ENCODE measurements around the gene BUD31. TPM values are rescaled to one million over a fixed set of nuclear protein-coding genes. Genes with fewer than 3 reads are reported as not detected.
A peak's percentile ranks its signal among the peaks of the same experiment; 100 is the strongest.

The BUD31 gene
- total RNA-seq, 1 donor from 2014 or later, result 176 TPM

DNA sequence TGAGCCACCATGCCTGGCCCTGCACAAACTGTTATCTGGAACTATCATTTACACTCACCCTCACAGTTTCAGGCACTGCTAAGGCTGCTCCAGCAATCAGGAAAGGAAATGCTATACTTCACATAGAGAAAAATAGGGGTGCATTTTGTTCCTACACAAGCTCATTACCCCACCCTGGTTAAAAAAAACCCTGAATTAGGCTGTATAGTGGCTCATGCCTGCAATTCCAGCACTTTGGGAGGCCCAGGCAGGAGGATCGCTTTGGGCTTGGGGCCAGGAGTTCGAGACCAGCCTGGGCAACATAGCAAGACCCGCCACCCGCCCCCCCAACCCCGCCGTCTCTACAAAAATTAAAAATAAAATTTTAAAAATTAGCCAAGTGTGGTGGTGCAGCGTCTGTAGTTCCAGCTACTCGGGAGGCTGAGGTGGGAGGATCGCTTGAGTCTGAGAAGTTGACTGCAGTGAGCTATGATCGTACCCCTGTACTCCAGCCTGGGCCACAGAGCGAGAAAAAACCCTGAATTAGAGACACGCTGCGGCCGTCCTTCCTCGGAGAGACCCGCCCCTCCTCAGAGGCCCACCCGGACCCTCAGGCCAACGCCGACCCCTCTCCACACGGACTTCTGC is 29.3 kb downstream of the BUD31 start:
- H3K9me3 ChIP-seq (ENCODE audit: insufficient read depth, low read depth, low read length), result no peaks in the 10 kb centered on the region
- H2AFZ ChIP-seq (ENCODE audit: low read depth, low read length), result peak overlapping the region; percentile 90
- H3K4me3 Mint-ChIP-seq (ENCODE audit: unreplicated experiment), result peak overlapping the region; percentile 98
- H3K27me3 Mint-ChIP-seq (ENCODE audit: low read depth, unreplicated experiment), result no peaks in the 10 kb centered on the region
- peak overlapping the region; percentile 86 for H3K4me3 ChIP-seq (ENCODE audit: insufficient read depth, low read depth, low read length)
- DNase-seq (ENCODE audit: low read depth), result no peak
- H3K36me3 Mint-ChIP-seq (ENCODE audit: low read depth, unreplicated experiment), result peaks cover 8% of the 10 kb centered on the region
- peaks cover 9% of the 10 kb centered on the region for H3K4me1 Mint-ChIP-seq (ENCODE audit: low read depth, unreplicated experiment)
- peaks cover 59% of the 10 kb centered on the region for H3K79me2 ChIP-seq (ENCODE audit: insufficient read depth, low read length)
- peaks cover 3% of the 10 kb centered on the region for H3K36me3 ChIP-seq (ENCODE audit: insufficient read depth, low read length)
- H3K9ac ChIP-seq (ENCODE audit: low read length), result peak overlapping the region; percentile 88
- peaks cover 14% of the 10 kb centered on the region for H3K4me1 ChIP-seq (ENCODE audit: insufficient read depth, low read length)
- no peak for FAIRE-seq
- TF ChIP-seq, protein P1, sequence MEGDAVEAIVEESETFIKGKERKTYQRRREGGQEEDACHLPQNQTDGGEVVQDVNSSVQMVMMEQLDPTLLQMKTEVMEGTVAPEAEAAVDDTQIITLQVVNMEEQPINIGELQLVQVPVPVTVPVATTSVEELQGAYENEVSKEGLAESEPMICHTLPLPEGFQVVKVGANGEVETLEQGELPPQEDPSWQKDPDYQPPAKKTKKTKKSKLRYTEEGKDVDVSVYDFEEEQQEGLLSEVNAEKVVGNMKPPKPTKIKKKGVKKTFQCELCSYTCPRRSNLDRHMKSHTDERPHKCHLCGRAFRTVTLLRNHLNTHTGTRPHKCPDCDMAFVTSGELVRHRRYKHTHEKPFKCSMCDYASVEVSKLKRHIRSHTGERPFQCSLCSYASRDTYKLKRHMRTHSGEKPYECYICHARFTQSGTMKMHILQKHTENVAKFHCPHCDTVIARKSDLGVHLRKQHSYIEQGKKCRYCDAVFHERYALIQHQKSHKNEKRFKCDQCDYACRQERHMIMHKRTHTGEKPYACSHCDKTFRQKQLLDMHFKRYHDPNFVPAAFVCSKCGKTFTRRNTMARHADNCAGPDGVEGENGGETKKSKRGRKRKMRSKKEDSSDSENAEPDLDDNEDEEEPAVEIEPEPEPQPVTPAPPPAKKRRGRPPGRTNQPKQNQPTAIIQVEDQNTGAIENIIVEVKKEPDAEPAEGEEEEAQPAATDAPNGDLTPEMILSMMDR (IDR thresholded peaks at IDR 0.05; ENCODE audit: insufficient read depth, low read depth, low read length), result no peak
- TF ChIP-seq EZH2 (IDR thresholded peaks at IDR 0.05; ENCODE audit: insufficient read depth, low read length), result no peak
- H3K9me3 Mint-ChIP-seq (ENCODE audit: unreplicated experiment), result no peaks in the 10 kb centered on the region
- H3K27ac Mint-ChIP-seq (ENCODE audit: unreplicated experiment), result peak overlapping the region; percentile 69
- peak overlapping the region; percentile 57 for H3K27ac ChIP-seq (ENCODE audit: low read depth, low read length)
- no peaks in the 10 kb centered on the region for H3K27me3 ChIP-seq (ENCODE audit: insufficient read depth, low read length)
- H4K20me1 ChIP-seq (ENCODE audit: insufficient read depth, low read length), result peaks cover 34% of the 10 kb centered on the region
- H3K4me2 ChIP-seq (ENCODE audit: low read length), result peak overlapping the region; percentile 99

DNA sequence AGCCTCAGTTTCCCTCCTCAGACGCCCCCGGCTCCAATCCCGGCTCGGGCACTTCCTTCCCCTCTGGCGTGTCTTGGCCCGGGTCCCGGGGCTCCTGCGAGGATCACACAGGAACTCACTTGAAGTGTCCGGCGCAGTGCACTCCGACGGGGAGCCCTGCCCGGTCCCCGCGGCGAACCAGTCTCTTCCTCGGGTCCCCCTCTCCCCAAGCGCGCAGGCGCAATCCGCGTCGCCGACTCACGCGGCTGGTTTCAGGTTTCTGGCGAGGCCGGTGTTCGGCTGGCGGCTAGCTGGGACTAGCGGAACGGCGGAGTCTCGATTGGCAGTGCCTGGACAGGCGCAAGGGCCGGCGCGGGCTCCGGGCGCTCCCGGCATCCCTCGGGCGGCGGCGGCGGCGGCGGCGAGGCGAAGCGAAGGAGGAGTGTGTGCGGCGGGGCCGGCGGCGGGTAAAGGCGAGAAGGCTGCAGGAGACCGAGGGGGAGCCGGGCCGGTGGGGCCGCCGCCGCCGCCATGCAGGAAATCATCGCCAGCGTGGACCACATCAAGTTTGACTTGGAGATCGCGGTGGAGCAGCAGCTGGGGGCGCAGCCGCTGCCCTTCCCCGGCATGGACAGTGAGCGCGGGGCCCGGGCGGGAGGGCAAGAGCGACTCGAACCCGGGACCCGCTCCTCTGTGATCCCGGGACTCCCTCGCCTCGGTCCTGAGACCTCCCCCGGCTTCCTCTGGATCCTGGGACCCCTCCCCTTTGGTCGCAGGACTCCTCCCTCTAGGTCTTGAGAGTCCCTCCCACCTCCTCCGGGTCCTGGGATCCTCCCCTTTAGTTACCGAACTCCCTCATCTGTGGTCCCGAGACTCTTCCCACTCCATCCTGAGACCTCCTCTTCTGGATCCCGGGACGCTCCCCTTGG is 30.1 kb downstream of the BUD31 start, which contains the start of the genes CPSF4 and PTCD1:
Gene CPSF4, plus strand, starts transcription at position 371 of the 908 bp plus-strand sequence. Its CDS starts 140 bp downstream, at position 511.
Gene PTCD1, minus strand, starts transcription at position 226 of the 908 bp plus-strand sequence. CDS start 3,556 bp downstream, outside the sequence.
- peak within 1 kb of the TSS; percentile 88 for H3K9ac ChIP-seq (ENCODE audit: low read length)
- H3K27me3 ChIP-seq (ENCODE audit: insufficient read depth, low read length), result no peaks in the 10 kb centered on the region
- H3K4me1 ChIP-seq (ENCODE audit: insufficient read depth, low read length), result peaks cover 14% of the 10 kb centered on the region
- peaks cover 10% of the 10 kb centered on the region for H3K4me1 Mint-ChIP-seq (ENCODE audit: low read depth, unreplicated experiment)
- no peaks in the 10 kb centered on the region for H3K9me3 ChIP-seq (ENCODE audit: insufficient read depth, low read depth, low read length)
- H3K79me2 ChIP-seq (ENCODE audit: insufficient read depth, low read length), result peaks cover 63% of the 10 kb centered on the region
- DNase-seq (ENCODE audit: low read depth), result peak; percentile 88
- H3K36me3 ChIP-seq (ENCODE audit: insufficient read depth, low read length), result no peaks in the 10 kb centered on the region
- H3K27ac Mint-ChIP-seq (ENCODE audit: unreplicated experiment), result peak within 1 kb of the TSS; percentile 95
- TF ChIP-seq EZH2 (IDR thresholded peaks at IDR 0.05; ENCODE audit: insufficient read depth, low read length), result no peak
- TF ChIP-seq, protein P1 (IDR thresholded peaks at IDR 0.05; ENCODE audit: insufficient read depth, low read depth, low read length), result no peak
- H3K4me3 ChIP-seq (ENCODE audit: insufficient read depth, low read depth, low read length), result peak within 1 kb of the TSS; percentile 86
- peak within 1 kb of the TSS; percentile 64 for H3K27ac ChIP-seq (ENCODE audit: low read depth, low read length)
- H3K4me3 Mint-ChIP-seq (ENCODE audit: unreplicated experiment), result peak within 1 kb of the TSS; percentile 98
- no peaks in the 10 kb centered on the region for H3K9me3 Mint-ChIP-seq (ENCODE audit: unreplicated experiment)
- H2AFZ ChIP-seq (ENCODE audit: low read depth, low read length), result peak within 1 kb of the TSS; percentile 90
- peaks cover 39% of the 10 kb centered on the region for H4K20me1 ChIP-seq (ENCODE audit: insufficient read depth, low read length)
- H3K4me2 ChIP-seq (ENCODE audit: low read length), result peak within 1 kb of the TSS; percentile 99
- H3K36me3 Mint-ChIP-seq (ENCODE audit: low read depth, unreplicated experiment), result peaks cover 9% of the 10 kb centered on the region
- no peaks in the 10 kb centered on the region for H3K27me3 Mint-ChIP-seq (ENCODE audit: low read depth, unreplicated experiment)
- FAIRE-seq, result no peak

All from astrocyte (in vitro differentiated cells and primary cell).